H1 (cell line): ENCODE data around the gene SSB. TPM values are rescaled to one million over a fixed set of nuclear protein-coding genes. Genes with fewer than 3 reads are reported as not detected.

Experiments used
- CTCF ChIA-PET: fragments of 300-600 bp; sonication (Branson Sonifier 250); formaldehyde crosslinking; loops from one replicate; lab custom pipeline; 2021; ENCODE audit not compliant: partially characterized antibody; lab: Charles Lee
- POLR2A ChIA-PET: fragments of 300-600 bp; sonication (Branson Sonifier 250); formaldehyde crosslinking; loops from one replicate; lab custom pipeline; 2021; ENCODE audit warnings: inconsistent platforms; ENCODE audit not compliant: partially characterized antibody; lab: Charles Lee
- DNase-seq, 2 experiments: peaks; one replicate each; pipeline versions ENCODE4 v3.0.0 to v3.0.0-alpha.2; 2010 to 2022; ENCODE audit warnings: low spot score in 2 of 2, low read depth in 1 of 2, mixed read lengths in 1 of 2
- FAIRE-seq: peaks from 2 replicates; lab custom pipeline; 2011; peaks lifted over from hg19 to GRCh38; lab: Jason Lieb, UNC
- H2AFZ ChIP-seq: 2 replicates; pipeline ENCODE4 v1.8.1; 2012; ENCODE audit warnings: low read length, inconsistent platforms
- H2AK5ac ChIP-seq: 2 replicates; pipeline ENCODE4 v1.6.1; 2013; ENCODE audit warnings: low read depth, low read length
- H2BK120ac ChIP-seq: replicated peaks from 2 replicates; pipeline ENCODE3; 2013; ENCODE audit warnings: low read depth, low read length, inconsistent platforms
- H2BK12ac ChIP-seq: 2 replicates; pipeline ENCODE4 v1.6.1; 2013; ENCODE audit warnings: low read depth, low read length
- H2BK15ac ChIP-seq: 2 replicates; pipeline ENCODE4 v1.6.1; 2013; ENCODE audit warnings: low read length
- H2BK20ac ChIP-seq: 2 replicates; pipeline ENCODE4 v1.6.1; 2013; ENCODE audit warnings: low read length
- H2BK5ac ChIP-seq: 2 replicates; pipeline ENCODE4 v1.6.1; 2013; ENCODE audit warnings: low read depth, low read length
- H3K14ac ChIP-seq: 2 replicates; pipeline ENCODE4 v1.6.1; 2013; ENCODE audit warnings: inconsistent platforms; ENCODE audit not compliant: insufficient read length
- H3K18ac ChIP-seq: 2 replicates; pipeline ENCODE4 v1.6.1; 2013; ENCODE audit warnings: low read length; ENCODE audit errors: extremely low read depth
- H3K23ac ChIP-seq: 2 replicates; pipeline ENCODE4 v1.6.1; 2013; ENCODE audit warnings: inconsistent platforms; ENCODE audit not compliant: insufficient read length
- H3K23me2 ChIP-seq: 2 replicates; pipeline ENCODE4 v1.6.1; 2013; ENCODE audit warnings: low read depth, low read length
- H3K27ac ChIP-seq: 2 replicates; pipeline ENCODE4 v1.6.1; 2011; ENCODE audit warnings: low read depth, low read length, inconsistent platforms
- H3K27me3 ChIP-seq, 4 experiments: replicated peaks in 1 of 4; 1 replicate in 1 of 4; 2 replicates in 3 of 4; pipeline versions ENCODE4 v1.6.1 to v1.8.1; 2011 to 2013; ENCODE audit warnings: low read length in 3 of 4, mild to moderate bottlenecking in 3 of 4, inconsistent platforms in 2 of 4, mixed read lengths in 2 of 4, moderate library complexity in 1 of 4; ENCODE audit not compliant: control insufficient read depth in 3 of 4, insufficient read depth in 3 of 4; ENCODE audit errors: extremely low read depth in 1 of 4
- H3K36me3 ChIP-seq, 4 experiments: 2 replicates each; pipeline versions ENCODE4 v1.6.1 to v1.8.1; 2011 to 2013; ENCODE audit warnings: mild to moderate bottlenecking in 4 of 4, low read length in 3 of 4, moderate library complexity in 2 of 4, control low read depth in 1 of 4, inconsistent platforms in 1 of 4; ENCODE audit not compliant: insufficient read depth in 4 of 4, control insufficient read depth in 2 of 4
- H3K4ac ChIP-seq: replicated peaks from 2 replicates; pipeline ENCODE3; 2013; ENCODE audit warnings: low read length, low read depth, mixed read lengths, inconsistent platforms; ENCODE audit not compliant: insufficient read length
- H3K4me1 ChIP-seq, 4 experiments: replicated peaks in 1 of 4; 1 replicate in 1 of 4; 2 replicates in 3 of 4; pipeline versions ENCODE4 v1.6.1 to v1.8.1; 2011 to 2013; ENCODE audit warnings: low read length in 3 of 4, inconsistent platforms in 2 of 4, mixed read lengths in 1 of 4; ENCODE audit not compliant: insufficient read depth in 4 of 4, control insufficient read depth in 3 of 4
- H3K4me2 ChIP-seq, 2 experiments: 2 replicates each; pipeline versions ENCODE4 v1.6.1 to v1.8.1; 2011 to 2013; ENCODE audit warnings: low read depth in 2 of 2, low read length in 2 of 2, control low read depth in 1 of 2, inconsistent platforms in 1 of 2, mild to moderate bottlenecking in 1 of 2; ENCODE audit not compliant: insufficient read depth in 1 of 2
- H3K4me3 ChIP-seq, 4 experiments: fragments of 200-600, 300-600 bp in 1 of 4; sonication (generic), shearing (Covaris generic), sonication (Bioruptor Twin) in 1 of 4; 2 replicates each; pipeline versions ENCODE4 v1.5.1 to v1.8.1; 2011 to 2016; ENCODE audit warnings: low read length in 4 of 4, low read depth in 3 of 4, control low read depth in 2 of 4, inconsistent platforms in 2 of 4, mild to moderate bottlenecking in 2 of 4, mixed read lengths in 1 of 4, moderate library complexity in 1 of 4; ENCODE audit not compliant: insufficient read depth in 2 of 4; ENCODE audit errors: extremely low read depth in 1 of 4
- H3K56ac ChIP-seq: replicated peaks from 2 replicates; pipeline ENCODE3; 2013; ENCODE audit warnings: low read depth, mild to moderate bottlenecking, mixed read lengths, low read length, inconsistent platforms; ENCODE audit not compliant: insufficient read length
- H3K79me1 ChIP-seq: 2 replicates; pipeline ENCODE4 v1.6.1; 2013; ENCODE audit warnings: low read depth, low read length, control low read depth
- H3K79me2 ChIP-seq, 2 experiments: 2 replicates each; pipeline versions ENCODE4 v1.6.1 to v1.8.1; 2012 to 2013; ENCODE audit warnings: low read length in 2 of 2, mild to moderate bottlenecking in 2 of 2, inconsistent platforms in 1 of 2; ENCODE audit not compliant: insufficient read depth in 2 of 2, control insufficient read depth in 1 of 2
- H3K9ac ChIP-seq, 4 experiments: replicated peaks in 1 of 4; 1 replicate in 1 of 4; 2 replicates in 3 of 4; pipeline versions ENCODE4 v1.6.1 to v1.8.1; 2011 to 2013; ENCODE audit warnings: low read depth in 3 of 4, low read length in 3 of 4, control low read depth in 2 of 4, mild to moderate bottlenecking in 2 of 4, moderate library complexity in 2 of 4, inconsistent platforms in 1 of 4; ENCODE audit errors: extremely low read depth in 1 of 4
- H3K9me3 ChIP-seq, 2 experiments: 2 replicates each; pipeline versions ENCODE4 v1.6.1 to v1.8.1; 2012 to 2013; ENCODE audit warnings: mild to moderate bottlenecking in 2 of 2, moderate library complexity in 2 of 2, control low read depth in 1 of 2, inconsistent platforms in 1 of 2, low read depth in 1 of 2, low read length in 1 of 2, mixed read lengths in 1 of 2; ENCODE audit not compliant: insufficient read depth in 2 of 2
- H4K20me1 ChIP-seq, 2 experiments: replicated peaks in 1 of 2; 2 replicates each; pipeline versions ENCODE3 to v1.8.1; 2011 to 2013; ENCODE audit warnings: inconsistent platforms in 2 of 2, low read length in 2 of 2, mild to moderate bottlenecking in 1 of 2; ENCODE audit not compliant: insufficient read depth in 2 of 2, control insufficient read depth in 1 of 2
- H4K5ac ChIP-seq: 2 replicates; pipeline ENCODE4 v1.6.1; 2013; ENCODE audit warnings: low read length, low read depth, mixed read lengths, inconsistent platforms; ENCODE audit not compliant: insufficient read length
- H4K8ac ChIP-seq: 2 replicates; pipeline ENCODE4 v1.8.0; 2013; ENCODE audit warnings: mild to moderate bottlenecking, moderate library complexity, low read length, inconsistent platforms; ENCODE audit not compliant: insufficient read depth; ENCODE audit errors: extremely low read depth
- H4K91ac ChIP-seq: replicated peaks from 2 replicates; pipeline ENCODE3; 2013; ENCODE audit warnings: low read length, mixed read lengths, inconsistent platforms; ENCODE audit not compliant: insufficient read length
- ASH2L ChIP-seq: fragments of 200-600, 300-600 bp; sonication (generic); IDR thresholded peaks from one replicate; pipeline ENCODE4 v1.7.1; 2017; ENCODE audit warnings: low read length
- EP300 ChIP-seq, 2 experiments: IDR thresholded peaks; 1 replicate in 1 of 2; 2 replicates in 1 of 2; pipeline ENCODE4 v1.6.1; 2011 to 2012; ENCODE audit warnings: low read depth in 2 of 2, low read length in 2 of 2, mild to moderate bottlenecking in 2 of 2, borderline replicate concordance in 1 of 2, inconsistent platforms in 1 of 2, moderate library complexity in 1 of 2
- JUND ChIP-seq: IDR thresholded peaks from 2 replicates; pipeline ENCODE4 v1.6.1; 2011; ENCODE audit warnings: mild to moderate bottlenecking, improper control_type of control experiment, low read length
- KDM1A ChIP-seq: fragments of 200-600, 300-600 bp; sonication (generic); IDR thresholded peaks from 2 replicates; pipeline ENCODE4 v1.7.1; 2016; ENCODE audit warnings: mild to moderate bottlenecking, low read length, borderline replicate concordance
- MAFK ChIP-seq: IDR thresholded peaks from 2 replicates; pipeline ENCODE4 v1.6.1; 2012; ENCODE audit warnings: low read depth, mild to moderate bottlenecking, improper control_type of control experiment, low read length
- RFX5 ChIP-seq: IDR thresholded peaks from 2 replicates; pipeline ENCODE4 v1.6.1; 2011; ENCODE audit warnings: low read depth, low read length, improper control_type of control experiment, borderline replicate concordance
- RXRA ChIP-seq: IDR thresholded peaks from 2 replicates; pipeline ENCODE4 v1.6.1; 2011; ENCODE audit warnings: low read depth, mild to moderate bottlenecking, low read length, moderate library complexity; ENCODE audit not compliant: insufficient read depth
- SUZ12 ChIP-seq: fragments of 200-600 bp; sonication (generic); IDR thresholded peaks from 2 replicates; pipeline ENCODE4 v1.6.1; 2012; ENCODE audit warnings: mild to moderate bottlenecking, inconsistent platforms, low read length, moderate library complexity, mixed read lengths
- WGBS, 2 experiments: shearing (Covaris generic) in 1 of 2; methylation state at CpG; one replicate each; pipeline versions ENCODE4 v1.1.6 to v1.1.7; 2013 to 2015; ENCODE audit warnings: low lambda C conversion rate in 2 of 2, mixed read lengths in 2 of 2, inconsistent platforms in 1 of 2, low coverage in 1 of 2, missing lambda C conversion rate in 1 of 2; ENCODE audit not compliant: insufficient replicate concordance in 2 of 2, insufficient coverage in 1 of 2, insufficient read length in 1 of 2; ENCODE audit errors: extremely low coverage in 1 of 2, missing lambda C conversion rate in 1 of 2; 5-methylcytosine and 5-hydroxymethylcytosine counted together
- polyA plus RNA-seq, 7 experiments: library from polyadenylated mRNA; depleted of rRNA in 3 of 7; stranded (reverse) in 5 of 7; unstranded in 2 of 7; fragments of >200 nt in 5 of 7; fragments of 200-250 nt in 2 of 7; gene quantifications; 1 replicate in 5 of 7; 2 replicates in 1 of 7; 4 replicates in 1 of 7; pipeline versions ENCODE4 v1.2.1 to v1.2.3, GENCODE V29; 2011 to 2013; ENCODE audit warnings: missing spikeins in 2 of 7, mixed read lengths in 2 of 7
- total RNA-seq: library from RNA; stranded (reverse); fragmentation: NEBNext Ultra II Directional; extraction: Animal tissue kit (Norgen Biotek cat#: 25700); gene quantifications from 2 replicates; pipeline ENCODE4 v1.2.1, GENCODE V29; 2021

Gene SSB
- total and polyA plus RNA-seq, 2 of the 8 experiments (the other 6 are each of a cell fraction or from before 2014, with no cell fraction given), result 60.8 to 270 TPM

- Histone ChIP-seq H3K79me1 (no peaks in the 10 kb centered on the region), H2BK5ac (no peak overlapping the region), H4K8ac (no peak overlapping the region), H3K4me2 (no peak overlapping the region), H2BK120ac (no peak overlapping the region), H3K36me3 (no peaks in the 10 kb centered on the region), H3K4me1 (peaks cover 0 to 7% (median 3%) of the 10 kb centered on the region in 4 experiments; a peak in 4 of 7 replicates), H4K5ac (no peak overlapping the region), H2AFZ (no peak overlapping the region), H3K18ac (no peak overlapping the region), H2AK5ac (no peak overlapping the region), H3K23me2 (peaks cover 5% of the 10 kb centered on the region; the same call in 1 of the 2 replicates), H3K4ac (no peak overlapping the region), H3K79me2 (peaks cover 9 to 13% of the 10 kb centered on the region in 2 experiments), H3K9ac (no peak overlapping the region), H3K56ac (no peak overlapping the region)
- 94% methylated on average over 2 of the region's 2 CpGs; no CpG with 5 or more reads in 1 of the 2 experiments for WGBS, 2 experiments
- FAIRE-seq, result no peak
- DNase-seq, result no peak
- TF ChIP-seq ASH2L (no peak), JUND (no peak), RFX5 (no peak), SUZ12 (no peak), MAFK (no peak), EP300 (IDR thresholded peaks at IDR 0.05; ENCODE audit: borderline replicate concordance in 1 of 2, low read depth in 2 of 2, low read length in 2 of 2) (no peak), RXRA (no peak), KDM1A (no peak)
- TF ChIP-seq, all 59 proteins: peak for 0
- no peak overlapping the region for H4K91ac ChIP-seq
- no peak overlapping the region for H2BK20ac ChIP-seq
- ChIA-PET CTCF (interaction anchor here (0.7 to 1.4 kb wide), 5 partner anchors 41 to 665 kb away, joined by 3 to 4 read pairs (median 3); no protein-coding TSS in a partner anchor), POLR2A (interaction anchor here (1.2 to 1.3 kb wide), 2 partner anchors 9 to 61 kb away, joined by 3 to 4 read pairs; partner anchors contain the start of gene KLHL23)
- no peak overlapping the region for H2BK12ac ChIP-seq
- peaks cover 0 to 2% (median 0%) of the 10 kb centered on the region in 4 experiments; a peak in 1 of 7 replicates for H3K27me3 ChIP-seq
- 0 out of 2 replicates have a peak overlapping the region, but pooled peaks have one; percentile 25 for H2BK15ac ChIP-seq
- peaks cover 0 to 2% of the 10 kb centered on the region in 2 experiments for H4K20me1 ChIP-seq
- H3K4me3 ChIP-seq, result no peak overlapping the region
- no peak overlapping the region for H3K27ac ChIP-seq
- H3K23ac ChIP-seq, result no peak overlapping the region
- H3K14ac ChIP-seq, result no peak overlapping the region
- no peaks in the 10 kb centered on the region for H3K9me3 ChIP-seq
Measured at GRCh38 chr2:169795181-169795580, 3.5 kb upstream of the SSB start.
